NCI-H510A (cell line): Measurements from ENCODE around the gene EARS2.

Experiments used
- DNase-seq: peaks from one replicate; lab custom pipeline; 2025; lab: John Stamatoyannopoulos, UW

Gene EARS2

GRCh38 chr16:23482778-23483177 is 74.4 kb downstream of the EARS2 start:
- DNase-seq, result no peak

DNA sequence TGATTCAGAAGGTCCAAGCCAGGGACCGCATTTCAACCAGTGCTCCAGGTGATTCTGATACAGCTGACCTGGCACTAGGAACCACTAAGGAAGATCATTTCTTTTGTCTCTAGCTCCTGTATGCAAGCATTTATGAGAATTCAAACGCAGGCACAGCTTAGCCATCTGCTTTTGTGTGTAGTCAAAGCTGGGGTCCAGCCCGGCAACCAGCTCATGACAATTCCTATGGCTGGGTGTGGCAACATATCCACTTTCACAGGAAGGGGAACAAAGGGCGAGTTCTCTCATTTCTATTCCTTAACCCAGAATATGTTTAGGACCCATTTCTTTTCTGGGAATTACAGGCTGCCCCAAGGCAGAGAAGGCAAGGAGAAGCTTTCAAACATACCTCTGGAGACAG is 76.9 kb downstream of the EARS2 start:
- no peak for DNase-seq

- no peak for DNase-seq
Measured at GRCh38 chr16:23479138-23479537, 78.0 kb downstream of the EARS2 start.

GRCh38 chr16:23478566-23478965 is 78.6 kb downstream of the EARS2 start:
- no peak for DNase-seq

DNA sequence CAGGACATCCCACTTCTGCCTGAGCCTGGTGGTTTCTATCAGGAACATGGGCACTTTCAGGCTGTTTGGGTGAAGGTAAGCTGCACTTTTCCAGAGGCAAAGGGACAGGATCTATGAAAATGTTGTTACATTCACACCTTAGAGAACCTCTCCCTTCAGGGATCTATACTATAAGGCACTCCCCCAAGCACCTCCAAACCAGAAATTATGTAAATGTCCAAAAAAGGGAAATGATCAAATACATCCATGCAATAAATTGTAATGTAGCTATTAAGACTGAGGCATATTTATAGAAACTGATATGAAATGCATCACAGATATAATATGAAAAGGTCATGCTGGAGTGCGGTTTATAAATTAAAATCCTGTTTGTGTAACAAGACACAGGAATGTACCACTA is 80.9 kb downstream of the EARS2 start:
- no peak for DNase-seq
